Peyer's patch (tissue), 4 donors: ENCODE data around the gene TAF13. TPM values are rescaled to one million over a fixed set of nuclear protein-coding genes. Genes with fewer than 3 reads are reported as not detected.

Source experiments
- DNase-seq, 3 donors: peaks; one replicate each; pipeline ENCODE4 v3.0.0-alpha.2; 2017 to 2019
- H3K27ac ChIP-seq, 4 donors: fragments of 200-600 bp; sonication (generic); one replicate each; pipeline ENCODE4 v1.5.1; 2016 to 2019
- H3K27me3 ChIP-seq, 2 donors: fragments of 200-600 bp; sonication (generic); one replicate each; pipeline ENCODE4 v1.5.1; 2019
- H3K36me3 ChIP-seq, 3 donors: fragments of 200-600 bp; sonication (generic); one replicate each; pipeline ENCODE4 v1.5.1; 2016 to 2019
- H3K4me1 ChIP-seq, 4 donors: fragments of 200-600 bp; sonication (generic); one replicate each; pipeline ENCODE4 v1.5.1; 2016 to 2019
- H3K4me3 ChIP-seq, 4 donors: fragments of 200-600 bp; sonication (generic); 1 replicate in 3 of 4; 2 replicates in 1 of 4; pipeline ENCODE4 v1.5.1; 2016 to 2019; ENCODE audit warnings: mild to moderate bottlenecking in 1 of 4
- H3K9me3 ChIP-seq, 4 donors: fragments of 200-600 bp; sonication (generic); one replicate each; pipeline ENCODE4 v1.5.1; 2016 to 2019; ENCODE audit warnings: mild to moderate bottlenecking in 1 of 4
- POLR2A ChIP-seq, 2 donors: fragments of 450-650 bp; IDR thresholded peaks; one replicate each; pipeline ENCODE4 v1.5.1; 2017; ENCODE audit warnings: antibody characterized with exemption in 2 of 2, mild to moderate bottlenecking in 2 of 2, moderate library complexity in 2 of 2
- total RNA-seq, 4 donors: library from RNA; depleted of rRNA; stranded (reverse); fragments of >200 nt; gene quantifications; one replicate each; pipeline ENCODE4 v1.1.0, GENCODE V29; 2016
- TF ChIP-seq, protein P1 (sequence below), 6 experiments: fragments of 450-650 bp in 4 of 6; fragments of 200-600 bp in 2 of 6; sonication (generic) in 1 of 6; IDR thresholded peaks; one replicate each; pipeline ENCODE4 v1.5.1; 2017 to 2019; ENCODE audit warnings: antibody characterized with exemption in 6 of 6, mild to moderate bottlenecking in 3 of 6, moderate library complexity in 1 of 6

TAF13 gene
- total RNA-seq, 4 donors from 2014 or later, result 21.2 to 39.6 (median 22.8) TPM

GRCh38 chr1:109096120-109096519 lies 20.3 kb upstream of the TAF13 start:
- Histone ChIP-seq H3K4me1 (peaks cover 0 to 31% (median 0%) of the 10 kb centered on the region in 4 donors), H3K9me3 (no peaks in the 10 kb centered on the region), H3K4me3 (no peak overlapping the region), H3K36me3 (peaks cover 0 to 27% (median 0%) of the 10 kb centered on the region in 3 donors), H3K27me3 (no peaks in the 10 kb centered on the region), H3K27ac (no peak overlapping the region)
- no peak for DNase-seq
- TF ChIP-seq, protein P1, sequence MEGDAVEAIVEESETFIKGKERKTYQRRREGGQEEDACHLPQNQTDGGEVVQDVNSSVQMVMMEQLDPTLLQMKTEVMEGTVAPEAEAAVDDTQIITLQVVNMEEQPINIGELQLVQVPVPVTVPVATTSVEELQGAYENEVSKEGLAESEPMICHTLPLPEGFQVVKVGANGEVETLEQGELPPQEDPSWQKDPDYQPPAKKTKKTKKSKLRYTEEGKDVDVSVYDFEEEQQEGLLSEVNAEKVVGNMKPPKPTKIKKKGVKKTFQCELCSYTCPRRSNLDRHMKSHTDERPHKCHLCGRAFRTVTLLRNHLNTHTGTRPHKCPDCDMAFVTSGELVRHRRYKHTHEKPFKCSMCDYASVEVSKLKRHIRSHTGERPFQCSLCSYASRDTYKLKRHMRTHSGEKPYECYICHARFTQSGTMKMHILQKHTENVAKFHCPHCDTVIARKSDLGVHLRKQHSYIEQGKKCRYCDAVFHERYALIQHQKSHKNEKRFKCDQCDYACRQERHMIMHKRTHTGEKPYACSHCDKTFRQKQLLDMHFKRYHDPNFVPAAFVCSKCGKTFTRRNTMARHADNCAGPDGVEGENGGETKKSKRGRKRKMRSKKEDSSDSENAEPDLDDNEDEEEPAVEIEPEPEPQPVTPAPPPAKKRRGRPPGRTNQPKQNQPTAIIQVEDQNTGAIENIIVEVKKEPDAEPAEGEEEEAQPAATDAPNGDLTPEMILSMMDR (IDR thresholded peaks at IDR 0.05), result no peak
- TF ChIP-seq POLR2A (IDR thresholded peaks at IDR 0.05), result no peak

- H3K27me3 ChIP-seq, result no peaks in the 10 kb centered on the region
- TF ChIP-seq, protein P1 (IDR thresholded peaks at IDR 0.05), result no peak
- no peak for TF ChIP-seq POLR2A (IDR thresholded peaks at IDR 0.05)
- H3K27ac ChIP-seq, result no peak overlapping the region
Measured at GRCh38 chr1:109095631-109096030, 19.8 kb upstream of the TAF13 start.

DNA sequence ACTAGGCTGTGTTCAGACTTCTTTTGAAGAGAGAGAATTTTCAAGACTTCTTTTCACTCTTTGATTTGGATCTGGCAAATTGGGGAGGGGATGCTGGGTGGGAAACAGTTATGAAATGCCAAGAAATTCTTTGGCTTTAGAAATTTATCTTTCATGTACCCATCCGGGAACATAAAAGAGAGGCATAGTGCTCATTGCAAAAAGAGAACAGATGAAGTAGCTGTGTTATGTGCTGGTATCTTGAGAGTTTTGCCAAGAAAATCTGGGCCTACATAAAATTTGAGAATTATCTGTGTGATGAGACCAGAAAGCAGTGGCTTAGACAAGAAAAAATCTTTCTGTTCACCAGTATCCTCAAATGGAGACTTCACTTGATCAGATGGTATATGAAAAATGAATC lies 19.1 kb upstream of the TAF13 start:
- Histone ChIP-seq H3K27ac (peak overlapping the region in 1 of 4 donors; percentile 55), H3K27me3 (no peaks in the 10 kb centered on the region), H3K4me3 (no peak overlapping the region), H3K36me3 (peaks cover 0 to 27% (median 0%) of the 10 kb centered on the region in 3 donors), H3K4me1 (peaks cover 0 to 33% (median 0%) of the 10 kb centered on the region in 4 donors), H3K9me3 (no peaks in the 10 kb centered on the region)
- DNase-seq, result no peak
- no peak for TF ChIP-seq POLR2A (IDR thresholded peaks at IDR 0.05)
- TF ChIP-seq, protein P1 (IDR thresholded peaks at IDR 0.05), result no peak

More at GRCh38 chr1:109095631-109096030, 19.8 kb upstream of the TAF13 start:
- Histone ChIP-seq H3K4me1 (peaks cover 0 to 29% (median 0%) of the 10 kb centered on the region in 4 donors), H3K4me3 (no peak overlapping the region), H3K9me3 (no peaks in the 10 kb centered on the region), H3K36me3 (peaks cover 0 to 27% (median 0%) of the 10 kb centered on the region in 3 donors)
- DNase-seq, result no peak

DNA sequence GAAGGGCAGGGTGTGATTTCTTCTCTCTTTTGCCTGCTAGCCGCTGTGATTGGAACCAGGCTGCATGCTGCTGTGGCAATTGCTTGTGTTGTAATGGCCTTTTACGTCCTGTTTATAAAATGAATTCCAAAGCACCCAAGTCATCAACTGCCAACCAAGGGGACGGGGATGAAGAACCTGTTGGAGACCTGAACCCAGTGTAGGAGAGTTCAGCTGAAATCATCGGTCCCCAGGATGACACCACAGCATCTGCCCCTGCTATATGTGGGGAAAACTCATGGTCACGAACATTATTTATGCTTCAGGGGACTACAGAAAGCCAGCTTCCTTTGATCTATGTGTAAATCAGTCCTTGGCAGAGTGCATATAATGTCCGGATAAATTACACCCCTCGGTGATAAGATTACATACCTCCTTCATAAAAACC lies 18.6 kb upstream of the TAF13 start:
- no peak for DNase-seq
- Histone ChIP-seq H3K27ac (peak overlapping the region in 1 of 4 donors; percentile 55), H3K27me3 (no peaks in the 10 kb centered on the region), H3K9me3 (no peaks in the 10 kb centered on the region), H3K36me3 (peaks cover 0 to 27% (median 0%) of the 10 kb centered on the region in 3 donors), H3K4me3 (no peak overlapping the region), H3K4me1 (peaks cover 0 to 35% (median 0%) of the 10 kb centered on the region in 4 donors)
- no peak for TF ChIP-seq POLR2A (IDR thresholded peaks at IDR 0.05)
- TF ChIP-seq, protein P1 (IDR thresholded peaks at IDR 0.05), result no peak

DNA sequence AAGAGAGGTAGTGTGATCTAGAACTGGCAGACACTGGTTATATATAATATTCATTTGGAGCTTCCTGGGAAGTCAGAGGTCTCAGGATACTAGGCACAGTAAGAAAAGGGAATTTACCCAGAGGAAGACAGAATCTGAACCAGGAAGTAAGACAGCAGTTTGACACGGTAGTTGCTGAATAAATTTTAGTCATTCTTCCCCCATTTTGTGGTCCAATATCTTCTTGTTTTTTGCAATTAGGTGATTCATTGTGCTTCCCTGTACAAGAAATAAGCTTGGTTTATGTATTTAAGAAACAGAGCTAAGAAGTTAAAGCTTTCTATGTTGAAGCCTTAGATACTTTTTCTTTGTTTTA lies 16.0 kb upstream of the TAF13 start:
- H3K27me3 ChIP-seq, result no peaks in the 10 kb centered on the region
- H3K4me1 ChIP-seq, result peaks cover 0 to 35% (median 0%) of the 10 kb centered on the region in 4 donors
- H3K9me3 ChIP-seq, result no peaks in the 10 kb centered on the region
- TF ChIP-seq, protein P1 (IDR thresholded peaks at IDR 0.05), result no peak
- H3K27ac ChIP-seq, result peak overlapping the region; percentile 90 to 99 (median 96)
- H3K36me3 ChIP-seq, result peaks cover 0 to 27% (median 0%) of the 10 kb centered on the region in 3 donors
- DNase-seq, result no peak
- H3K4me3 ChIP-seq, result peak overlapping the region; percentile 68 to 98 (median 82)
